Ovary (tissue), 3 donors: Measurements from ENCODE around the gene GSTT4.

ENCODE experiments used
- POLR2A ChIP-seq: fragments of 450-650 bp; IDR thresholded peaks from one replicate; pipeline ENCODE4 v1.6.1; 2017; ENCODE audit warnings: antibody characterized with exemption, mild to moderate bottlenecking, moderate library complexity
- TF ChIP-seq, protein P1 (sequence below), 3 donors: fragments of 450-650 bp in 2 of 3; fragments of 200-600 bp in 1 of 3; IDR thresholded peaks; one replicate each; pipeline versions ENCODE4 v1.5.1 to v1.8.0; 2016 to 2022; ENCODE audit warnings: antibody characterized with exemption in 3 of 3, mild to moderate bottlenecking in 1 of 3
- donor health status: DM: no; HTN: no; CAD: no.

DNA sequence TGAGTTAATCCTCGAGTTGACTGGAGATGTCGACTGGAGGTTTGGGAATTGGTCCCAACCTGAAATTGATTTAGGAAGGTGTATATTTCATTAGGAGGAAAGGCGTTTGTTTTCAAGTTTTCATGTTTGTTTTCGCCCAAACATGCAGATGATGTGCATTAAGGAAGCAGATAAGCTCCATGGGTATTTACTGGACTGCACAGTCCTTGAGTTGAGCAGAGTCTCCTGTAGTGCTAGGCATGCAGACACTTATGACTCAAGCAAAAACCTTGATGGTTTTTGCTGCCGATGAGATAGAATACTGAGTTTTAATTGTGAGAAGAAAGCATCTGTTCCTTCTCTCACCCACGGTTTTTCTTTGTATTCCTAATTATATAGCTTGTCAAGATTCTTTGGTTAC, 33.8 kb upstream of the GSTT4 start:
- TF ChIP-seq, protein P1, sequence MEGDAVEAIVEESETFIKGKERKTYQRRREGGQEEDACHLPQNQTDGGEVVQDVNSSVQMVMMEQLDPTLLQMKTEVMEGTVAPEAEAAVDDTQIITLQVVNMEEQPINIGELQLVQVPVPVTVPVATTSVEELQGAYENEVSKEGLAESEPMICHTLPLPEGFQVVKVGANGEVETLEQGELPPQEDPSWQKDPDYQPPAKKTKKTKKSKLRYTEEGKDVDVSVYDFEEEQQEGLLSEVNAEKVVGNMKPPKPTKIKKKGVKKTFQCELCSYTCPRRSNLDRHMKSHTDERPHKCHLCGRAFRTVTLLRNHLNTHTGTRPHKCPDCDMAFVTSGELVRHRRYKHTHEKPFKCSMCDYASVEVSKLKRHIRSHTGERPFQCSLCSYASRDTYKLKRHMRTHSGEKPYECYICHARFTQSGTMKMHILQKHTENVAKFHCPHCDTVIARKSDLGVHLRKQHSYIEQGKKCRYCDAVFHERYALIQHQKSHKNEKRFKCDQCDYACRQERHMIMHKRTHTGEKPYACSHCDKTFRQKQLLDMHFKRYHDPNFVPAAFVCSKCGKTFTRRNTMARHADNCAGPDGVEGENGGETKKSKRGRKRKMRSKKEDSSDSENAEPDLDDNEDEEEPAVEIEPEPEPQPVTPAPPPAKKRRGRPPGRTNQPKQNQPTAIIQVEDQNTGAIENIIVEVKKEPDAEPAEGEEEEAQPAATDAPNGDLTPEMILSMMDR (IDR thresholded peaks at IDR 0.05) = no peak
- no peak for TF ChIP-seq POLR2A
